ENCODE measurements around the gene DENND4A. TPM values are rescaled to one million over a fixed set of nuclear protein-coding genes. Genes with fewer than 3 reads are reported as not detected.

DENND4A gene
- total RNA-seq, 4 donors from 2014 or later, result 20.3 to 42.3 (median 33.7) TPM

GRCh38 chr15:65629548-65629947, 162.5 kb downstream of the DENND4A start:
- H3K4me3 ChIP-seq, result no peak overlapping the region
- H3K27ac ChIP-seq, result no peak overlapping the region
- H3K27me3 ChIP-seq, result no peaks in the 10 kb centered on the region
- no peak for ATAC-seq
- peaks cover 0 to 19% of the 10 kb centered on the region in 2 donors for H3K36me3 ChIP-seq
- TF ChIP-seq POLR2A (IDR thresholded peaks at IDR 0.05) (no peak), POLR2AphosphoS5 (IDR thresholded peaks at IDR 0.05) (no peak), CTCF (IDR thresholded peaks at IDR 0.05) (no peak), EP300 (IDR thresholded peaks at IDR 0.05) (no peak)
- H3K4me1 ChIP-seq, result no peaks in the 10 kb centered on the region
- 100% methylated on average over 1 of the region's 3 CpGs for WGBS, 2 donors (ENCODE audit: low coverage in 1 of 2)
- H3K9me3 ChIP-seq, result no peaks in the 10 kb centered on the region

- Histone ChIP-seq H3K9me3 (no peaks in the 10 kb centered on the region), H3K27ac (no peak overlapping the region), H3K4me1 (no peaks in the 10 kb centered on the region), H3K4me3 (no peak overlapping the region), H3K36me3 (peaks cover 0 to 27% of the 10 kb centered on the region in 2 donors), H3K27me3 (no peaks in the 10 kb centered on the region)
- TF ChIP-seq EP300 (IDR thresholded peaks at IDR 0.05) (no peak), CTCF (IDR thresholded peaks at IDR 0.05) (no peak), POLR2AphosphoS5 (IDR thresholded peaks at IDR 0.05) (no peak), POLR2A (IDR thresholded peaks at IDR 0.05) (no peak)
- ATAC-seq, result no peak
- WGBS, 2 donors (ENCODE audit: low coverage in 1 of 2), result 60 to 76% methylated on average over 3 to 4 of the region's 4 CpGs
Measured at GRCh38 chr15:65626856-65627255, 165.2 kb downstream of the DENND4A start.

- Histone ChIP-seq H3K9me3 (no peaks in the 10 kb centered on the region), H3K4me3 (no peak overlapping the region), H3K27me3 (no peaks in the 10 kb centered on the region), H3K27ac (no peak overlapping the region), H3K4me1 (no peaks in the 10 kb centered on the region), H3K36me3 (peaks cover 0 to 27% of the 10 kb centered on the region in 2 donors)
- no peak for ATAC-seq
- no peak for TF ChIP-seq POLR2A (IDR thresholded peaks at IDR 0.05)
- TF ChIP-seq CTCF (IDR thresholded peaks at IDR 0.05), result no peak
- TF ChIP-seq EP300 (IDR thresholded peaks at IDR 0.05), result no peak
- no peak for TF ChIP-seq POLR2AphosphoS5 (IDR thresholded peaks at IDR 0.05)
Measured at GRCh38 chr15:65623103-65623502, 169.0 kb downstream of the DENND4A start.

GRCh38 chr15:65621638-65622037, 170.5 kb downstream of the DENND4A start, which contains the start of gene SLC24A1:
SLC24A1 (plus strand) TSS chr15:65621938; CDS start chr15:65624081, 2,143 bp downstream.
- Histone ChIP-seq H3K27me3 (no peaks in the 10 kb centered on the region), H3K9me3 (no peaks in the 10 kb centered on the region), H3K27ac (no peak within 1 kb of the TSS), H3K36me3 (peaks cover 0 to 27% of the 10 kb centered on the region in 2 donors), H3K4me1 (no peaks in the 10 kb centered on the region), H3K4me3 (no peak within 1 kb of the TSS)
- WGBS, 2 donors (ENCODE audit: low coverage in 1 of 2), result 79 to 90% methylated on average over 2 of the region's 6 CpGs
- TF ChIP-seq POLR2A (IDR thresholded peaks at IDR 0.05) (no peak), EP300 (IDR thresholded peaks at IDR 0.05) (no peak), POLR2AphosphoS5 (IDR thresholded peaks at IDR 0.05) (no peak), CTCF (IDR thresholded peaks at IDR 0.05) (no peak)
- ATAC-seq, result no peak

- WGBS, 2 donors (ENCODE audit: low coverage in 1 of 2), result 83 to 86% methylated on average over 1 to 2 of the region's 2 CpGs
- Histone ChIP-seq H3K4me1 (no peaks in the 10 kb centered on the region), H3K36me3 (peaks cover 0 to 21% of the 10 kb centered on the region in 2 donors), H3K4me3 (no peak overlapping the region), H3K27ac (no peak overlapping the region), H3K9me3 (no peaks in the 10 kb centered on the region), H3K27me3 (no peaks in the 10 kb centered on the region)
- no peak for TF ChIP-seq CTCF (IDR thresholded peaks at IDR 0.05)
- TF ChIP-seq POLR2A (IDR thresholded peaks at IDR 0.05), result no peak
- TF ChIP-seq EP300 (IDR thresholded peaks at IDR 0.05), result no peak
- TF ChIP-seq POLR2AphosphoS5 (IDR thresholded peaks at IDR 0.05), result no peak
- no peak for ATAC-seq
Measured at GRCh38 chr15:65620833-65621232, 171.3 kb downstream of the DENND4A start.

All from gastroesophageal sphincter (tissue), 4 donors.